H9 (cell line): ENCODE data around the gene GSX2. TPM values are rescaled to one million over a fixed set of nuclear protein-coding genes. Genes with fewer than 3 reads are reported as not detected.

Experiments used
- DNase-seq: peaks from one replicate; pipeline ENCODE4 v3.0.0-alpha.2; 2017
- H2AFZ ChIP-seq: one replicate; pipeline ENCODE4 v1.6.1; 2013; ENCODE audit warnings: mild to moderate bottlenecking, low read length, control low read depth, moderate library complexity
- H2AK5ac ChIP-seq: 2 replicates; pipeline ENCODE4 v1.6.1; 2013; ENCODE audit warnings: low read length, control low read depth, mixed read lengths; ENCODE audit not compliant: insufficient read length
- H2BK120ac ChIP-seq: one replicate; pipeline ENCODE4 v1.6.1; 2013; ENCODE audit warnings: low read depth, mild to moderate bottlenecking, low read length, control low read depth, inconsistent platforms; ENCODE audit not compliant: poor library complexity, severe bottlenecking
- H2BK12ac ChIP-seq: 2 replicates; pipeline ENCODE4 v1.6.1; 2013; ENCODE audit warnings: low read length, control low read depth, mixed read lengths, low read depth; ENCODE audit not compliant: insufficient read length
- H2BK15ac ChIP-seq: 2 replicates; pipeline ENCODE4 v1.6.1; 2013; ENCODE audit warnings: low read depth, low read length, control low read depth
- H2BK20ac ChIP-seq: one replicate; pipeline ENCODE4 v1.6.1; 2013; ENCODE audit warnings: low read depth, mild to moderate bottlenecking, low read length, control low read depth, inconsistent platforms; ENCODE audit not compliant: poor library complexity, severe bottlenecking
- H2BK5ac ChIP-seq: 2 replicates; pipeline ENCODE4 v1.6.1; 2013; ENCODE audit warnings: low read length, control low read depth, mixed read lengths; ENCODE audit not compliant: insufficient read length
- H3K14ac ChIP-seq: 2 replicates; pipeline ENCODE4 v1.6.1; 2013; ENCODE audit warnings: low read length, control low read depth; ENCODE audit not compliant: insufficient read depth
- H3K18ac ChIP-seq: 2 replicates; pipeline ENCODE4 v1.6.1; 2013; ENCODE audit warnings: low read depth, mild to moderate bottlenecking, mixed read lengths, low read length, control low read depth; ENCODE audit not compliant: insufficient read length
- H3K23ac ChIP-seq: 2 replicates; pipeline ENCODE4 v1.6.1; 2013; ENCODE audit warnings: low read length, control low read depth, mixed read lengths, low read depth; ENCODE audit not compliant: insufficient read length
- H3K23me2 ChIP-seq: 2 replicates; pipeline ENCODE4 v1.6.1; 2013; ENCODE audit warnings: low read depth, mild to moderate bottlenecking, mixed read lengths, low read length, control low read depth; ENCODE audit not compliant: insufficient read length, poor library complexity, severe bottlenecking
- H3K27ac ChIP-seq: 2 replicates; pipeline ENCODE4 v1.5.1; 2013; ENCODE audit warnings: low read length, control low read depth, mixed read lengths, low read depth; ENCODE audit not compliant: insufficient read length
- H3K27me3 ChIP-seq: 2 replicates; pipeline ENCODE4 v1.6.1; 2013; ENCODE audit warnings: low read length, control low read depth, inconsistent platforms; ENCODE audit not compliant: insufficient read depth
- H3K4ac ChIP-seq: 2 replicates; pipeline ENCODE4 v1.6.1; 2013; ENCODE audit warnings: low read depth, mild to moderate bottlenecking, control low read depth, inconsistent platforms, low read length, moderate library complexity
- H3K4me1 ChIP-seq: 2 replicates; pipeline ENCODE4 v1.6.1; 2013; ENCODE audit warnings: low read length, control low read depth, inconsistent platforms; ENCODE audit not compliant: insufficient read depth
- H3K4me2 ChIP-seq: 2 replicates; pipeline ENCODE4 v1.6.1; 2013; ENCODE audit warnings: low read length, control low read depth, mixed read lengths; ENCODE audit not compliant: insufficient read length, insufficient read depth
- H3K56ac ChIP-seq: 2 replicates; pipeline ENCODE4 v1.6.1; 2013; ENCODE audit warnings: low read depth, mild to moderate bottlenecking, mixed read lengths, low read length, control low read depth; ENCODE audit not compliant: insufficient read length
- H3K79me1 ChIP-seq: 2 replicates; pipeline ENCODE4 v1.6.1; 2013; ENCODE audit warnings: low read depth, mild to moderate bottlenecking, moderate library complexity, low read length, control low read depth, inconsistent platforms; ENCODE audit not compliant: insufficient read depth, poor library complexity, severe bottlenecking
- H3K79me2 ChIP-seq: 2 replicates; pipeline ENCODE4 v1.6.1; 2013; ENCODE audit warnings: low read length, control low read depth, inconsistent platforms; ENCODE audit not compliant: insufficient read depth
- H3K9ac ChIP-seq: 2 replicates; pipeline ENCODE4 v1.6.1; 2013; ENCODE audit warnings: low read length, control low read depth, mixed read lengths; ENCODE audit not compliant: insufficient read length; ENCODE audit errors: extremely low read depth
- H3K9me3 ChIP-seq: one replicate; pipeline ENCODE4 v1.6.1; 2013; ENCODE audit warnings: low read depth, low read length, inconsistent platforms; ENCODE audit not compliant: control insufficient read depth
- H3T11ph ChIP-seq: one replicate; pipeline ENCODE4 v1.6.1; 2013; ENCODE audit warnings: mild to moderate bottlenecking, low read length, control low read depth, inconsistent platforms
- H4K20me1 ChIP-seq: one replicate; pipeline ENCODE4 v1.6.1; 2013; ENCODE audit not compliant: control insufficient read depth, insufficient read length, insufficient read depth
- H4K5ac ChIP-seq: 2 replicates; pipeline ENCODE4 v1.6.1; 2013; ENCODE audit warnings: low read depth, mild to moderate bottlenecking, mixed read lengths, low read length, control low read depth; ENCODE audit not compliant: insufficient read length
- H4K8ac ChIP-seq: replicated peaks from 2 replicates; pipeline ENCODE4 v1.6.1; 2013; ENCODE audit warnings: low read length, control low read depth, mixed read lengths, low read depth; ENCODE audit not compliant: insufficient read length
- H4K91ac ChIP-seq: 2 replicates; pipeline ENCODE4 v1.6.1; 2013; ENCODE audit warnings: low read depth, mild to moderate bottlenecking, moderate library complexity, mixed read lengths, low read length, control low read depth; ENCODE audit not compliant: insufficient read length
- H3K27ac Mint-ChIP-seq, 3 experiments: 2 replicates in 2 of 3; 3 replicates in 1 of 3; pipeline ENCODE4 v1.8.0; 2020 to 2021; ENCODE audit warnings: mixed read lengths in 3 of 3, mild to moderate bottlenecking in 1 of 3, moderate library complexity in 1 of 3
- H3K27me3 Mint-ChIP-seq: 2 replicates; pipeline ENCODE4 v1.8.0; 2021; ENCODE audit warnings: low read depth, mild to moderate bottlenecking, moderate library complexity, mixed read lengths
- H3K36me3 Mint-ChIP-seq, 3 experiments: 2 replicates in 2 of 3; 3 replicates in 1 of 3; pipeline ENCODE4 v1.8.0; 2020 to 2021; ENCODE audit warnings: low read depth in 3 of 3, mixed read lengths in 3 of 3; ENCODE audit not compliant: insufficient read depth in 1 of 3
- H3K4me1 Mint-ChIP-seq, 2 experiments: 2 replicates each; pipeline ENCODE4 v1.8.0; 2020; ENCODE audit warnings: mixed read lengths in 2 of 2
- H3K4me3 Mint-ChIP-seq, 2 experiments: 2 replicates in 1 of 2; 3 replicates in 1 of 2; pipeline ENCODE4 v1.8.0; 2020 to 2021; ENCODE audit warnings: mild to moderate bottlenecking in 2 of 2, mixed read lengths in 2 of 2, moderate library complexity in 1 of 2
- H3K9me3 Mint-ChIP-seq, 2 experiments: 2 replicates in 1 of 2; 3 replicates in 1 of 2; pipeline ENCODE4 v1.8.0; 2020; ENCODE audit warnings: mild to moderate bottlenecking in 2 of 2, mixed read lengths in 2 of 2, moderate library complexity in 1 of 2
- WGBS: extraction: QIAGEN DNeasy Blood & Tissue Kit; methylation state at CpG from one replicate; pipeline ENCODE4 v1.1.7; 2013; ENCODE audit warnings: missing lambda C conversion rate, low lambda C conversion rate, mixed read lengths; ENCODE audit not compliant: insufficient read length; ENCODE audit errors: extremely low coverage; 5-methylcytosine and 5-hydroxymethylcytosine counted together
- total RNA-seq: library from RNA; stranded (reverse); gene quantifications from 2 replicates; pipeline ENCODE4 v1.2.1, GENCODE V29; 2021
- TF ChIP-seq, protein P1 (sequence below): fragments of 200-600 bp; sonication (generic); conservative IDR thresholded peaks from 3 replicates; pipeline ENCODE4 v1.8.0; 2021; ENCODE audit warnings: antibody characterized with exemption, mild to moderate bottlenecking

Gene GSX2
- total RNA-seq, 1 experiment from 2014 or later, result not detected

GRCh38 chr4:54095110-54095825 lies 4.7 kb upstream of the GSX2 start:
- no peak overlapping the region for H3K9ac ChIP-seq
- no peaks in the 10 kb centered on the region for H3K79me2 ChIP-seq
- H2AFZ ChIP-seq, result no peak overlapping the region
- Mint-ChIP-seq H3K36me3 (no peaks in the 10 kb centered on the region), H3K27me3 (peaks cover 100% of the 10 kb centered on the region), H3K4me1 (peaks cover 62 to 76% of the 10 kb centered on the region in 2 experiments), H3K27ac (no peak overlapping the region), H3K9me3 (peaks cover 0 to 3% of the 10 kb centered on the region in 2 experiments; a peak in 1 of 5 replicates), H3K4me3 (peak overlapping the region in 1 of 2 experiments; percentile 71; a peak in 2 of 5 replicates)
- H3K18ac ChIP-seq, result no peak overlapping the region
- no peaks in the 10 kb centered on the region for H3K9me3 ChIP-seq
- H2AK5ac ChIP-seq, result no peak overlapping the region
- no peak overlapping the region for H3K14ac ChIP-seq
- peak overlapping the region; percentile 50 for H3K4me2 ChIP-seq
- no peak overlapping the region for H3K23ac ChIP-seq
- no CpG with 5 or more reads among the region's 19 CpGs for WGBS
- H3K4me1 ChIP-seq, result peaks cover 13% of the 10 kb centered on the region
- H3K79me1 ChIP-seq, result no peaks in the 10 kb centered on the region
- no peak overlapping the region for H2BK120ac ChIP-seq
- H3K23me2 ChIP-seq, result peaks cover 24% of the 10 kb centered on the region
- no peak overlapping the region for H3K27ac ChIP-seq
- no peak overlapping the region for H3T11ph ChIP-seq
- H2BK5ac ChIP-seq, result no peak overlapping the region
- no peak overlapping the region for H3K56ac ChIP-seq
- no peak overlapping the region for H2BK15ac ChIP-seq
- DNase-seq, result peak; percentile 39
- no peak overlapping the region for H4K5ac ChIP-seq
- H4K91ac ChIP-seq, result no peak overlapping the region
- peaks cover 90% of the 10 kb centered on the region for H3K27me3 ChIP-seq
- H3K4ac ChIP-seq, result no peak overlapping the region
- no peak overlapping the region for H4K8ac ChIP-seq
- peaks cover 3% of the 10 kb centered on the region for H4K20me1 ChIP-seq
- no peak overlapping the region for H2BK12ac ChIP-seq
- TF ChIP-seq, protein P1, sequence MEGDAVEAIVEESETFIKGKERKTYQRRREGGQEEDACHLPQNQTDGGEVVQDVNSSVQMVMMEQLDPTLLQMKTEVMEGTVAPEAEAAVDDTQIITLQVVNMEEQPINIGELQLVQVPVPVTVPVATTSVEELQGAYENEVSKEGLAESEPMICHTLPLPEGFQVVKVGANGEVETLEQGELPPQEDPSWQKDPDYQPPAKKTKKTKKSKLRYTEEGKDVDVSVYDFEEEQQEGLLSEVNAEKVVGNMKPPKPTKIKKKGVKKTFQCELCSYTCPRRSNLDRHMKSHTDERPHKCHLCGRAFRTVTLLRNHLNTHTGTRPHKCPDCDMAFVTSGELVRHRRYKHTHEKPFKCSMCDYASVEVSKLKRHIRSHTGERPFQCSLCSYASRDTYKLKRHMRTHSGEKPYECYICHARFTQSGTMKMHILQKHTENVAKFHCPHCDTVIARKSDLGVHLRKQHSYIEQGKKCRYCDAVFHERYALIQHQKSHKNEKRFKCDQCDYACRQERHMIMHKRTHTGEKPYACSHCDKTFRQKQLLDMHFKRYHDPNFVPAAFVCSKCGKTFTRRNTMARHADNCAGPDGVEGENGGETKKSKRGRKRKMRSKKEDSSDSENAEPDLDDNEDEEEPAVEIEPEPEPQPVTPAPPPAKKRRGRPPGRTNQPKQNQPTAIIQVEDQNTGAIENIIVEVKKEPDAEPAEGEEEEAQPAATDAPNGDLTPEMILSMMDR, result no peak
- no peak overlapping the region for H2BK20ac ChIP-seq
